GM21723 (cell line): ENCODE data around the gene ROGDI.
"Not testable (repeated sequence)": the region's sequence is repeated elsewhere in the genome, so short reads cannot be mapped to it uniquely, and the experiment has no call there.

ENCODE experiments used
- ATAC-seq: cut with Tn5 transposase; IDR thresholded peaks from one replicate; pipeline ENCODE4 v1.9.1; 2021; ENCODE audit warnings: mild to moderate bottlenecking, moderate library complexity; ENCODE audit not compliant: unreplicated experiment

The ROGDI gene

DNA sequence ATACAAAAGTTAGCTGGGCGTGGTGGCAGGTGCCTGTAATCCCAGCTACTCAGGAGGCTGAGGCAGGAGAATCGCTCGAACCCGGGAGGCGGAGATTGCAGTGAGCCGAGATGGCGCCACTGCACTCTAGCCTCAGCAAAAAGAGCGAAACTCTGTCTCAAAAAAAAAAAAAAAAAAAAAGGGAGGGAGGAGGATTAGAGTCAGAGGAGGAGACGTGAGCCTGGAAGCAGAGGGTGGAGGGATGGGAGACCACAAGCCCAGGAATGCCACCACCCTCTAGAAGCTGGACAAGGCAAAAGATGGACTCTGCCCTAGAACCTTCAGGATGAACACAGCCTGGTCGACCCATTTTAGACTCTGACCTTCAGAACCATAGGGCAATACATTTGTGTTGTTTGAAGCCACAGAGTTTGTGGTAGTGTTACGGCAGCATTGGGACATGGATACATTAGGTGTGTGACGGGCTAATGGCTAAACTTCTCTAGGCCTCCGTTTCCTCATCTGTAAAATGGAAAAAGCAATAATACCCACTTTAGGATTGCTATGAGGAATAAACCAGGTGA, 9.4 kb downstream of the ROGDI start:
- ATAC-seq = no peak

DNA sequence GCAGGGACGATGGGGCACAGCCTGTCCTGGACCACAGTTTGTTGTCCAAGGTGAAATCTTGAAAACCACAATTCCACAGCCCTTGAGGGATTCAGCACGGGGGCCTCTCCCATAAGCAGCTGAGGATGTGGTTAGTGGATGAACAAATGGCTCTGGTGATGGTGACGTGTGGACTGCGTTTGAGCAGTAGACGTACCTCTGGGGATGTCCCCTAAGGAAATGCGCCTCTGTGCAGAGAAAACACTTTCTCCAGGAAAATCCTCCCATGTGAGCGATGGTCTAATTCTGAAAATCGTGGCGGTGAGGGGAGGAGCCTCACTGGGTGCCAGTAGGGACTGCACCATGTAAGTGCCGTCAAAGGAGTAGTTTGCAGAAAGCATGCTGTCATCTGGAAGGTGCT, 11.6 kb downstream of the ROGDI start:
- no peak for ATAC-seq

DNA sequence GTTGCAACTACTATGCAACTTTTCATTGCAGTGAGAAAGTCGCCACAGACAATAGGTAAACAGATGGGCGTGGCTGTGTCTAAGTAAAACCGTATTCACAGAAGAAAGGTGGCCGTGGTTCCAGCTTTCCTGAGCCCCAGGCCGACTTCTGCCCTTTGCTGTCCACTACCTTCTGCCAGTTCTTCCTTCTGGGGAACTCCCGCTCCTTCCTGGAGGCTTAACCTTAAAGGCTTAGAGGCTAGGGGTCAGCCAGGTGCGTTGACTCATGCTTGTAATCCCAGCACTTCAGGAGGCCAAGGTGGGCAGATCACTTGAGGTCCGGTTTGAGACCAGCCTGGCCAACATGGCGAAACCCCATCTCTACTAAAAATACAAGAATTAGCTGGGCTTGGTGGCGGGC, 12.2 kb downstream of the ROGDI start:
- ATAC-seq = no peak

DNA sequence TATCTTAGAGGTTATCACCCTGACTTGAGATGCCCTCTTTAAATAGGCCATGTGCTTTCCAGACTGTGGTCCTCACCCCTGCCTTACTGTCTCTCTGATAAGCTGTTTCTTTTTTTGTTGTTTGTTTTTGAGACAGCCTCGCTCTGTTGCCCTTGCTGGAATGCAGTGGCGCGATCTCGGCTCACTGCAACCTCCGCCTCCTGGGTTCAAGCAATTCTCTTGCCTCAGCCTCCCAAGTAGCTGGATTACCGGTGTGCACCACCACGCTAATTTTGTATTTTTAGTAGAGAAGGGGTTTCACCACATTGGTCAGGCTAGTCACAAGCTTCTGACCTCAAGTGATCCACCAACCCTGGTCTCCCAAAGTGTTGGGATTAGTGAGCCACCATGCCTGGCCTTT, 13.5 kb downstream of the ROGDI start:
- no peak for ATAC-seq

DNA sequence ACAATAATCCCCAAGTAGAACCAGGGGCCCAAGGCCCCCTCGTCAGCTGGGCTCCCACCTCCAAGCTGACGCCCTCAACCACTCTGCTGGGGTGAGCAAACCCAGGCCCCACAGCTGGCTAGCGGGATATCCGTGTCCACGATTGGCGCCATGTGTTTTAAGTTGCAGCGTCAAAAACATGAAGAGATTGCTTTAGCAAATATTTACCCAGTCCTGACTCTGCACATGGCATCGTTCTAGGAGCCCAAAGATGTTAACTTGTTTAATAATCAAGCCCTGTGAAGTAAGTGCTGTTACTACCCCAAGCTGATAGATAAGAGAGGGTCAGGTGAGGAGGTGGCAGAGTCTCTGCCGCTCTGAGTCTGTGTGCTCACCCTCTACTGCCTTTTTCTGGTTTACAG, 13.9 kb downstream of the ROGDI start:
- ATAC-seq = no peak

- no peak for ATAC-seq
Observed at GRCh38 chr16:4787627-4788482, 14.6 kb downstream of the ROGDI start, which contains the start of gene SEPTIN12. Gene SEPTIN12, minus strand, starts transcription at chr16:4788345. Its CDS starts 700 bp downstream, at chr16:4787645.

- ATAC-seq = no peak
Observed at GRCh38 chr16:4787068-4787467, 15.4 kb downstream of the ROGDI start.

GRCh38 chr16:4785758-4786433, 16.5 kb downstream of the ROGDI start:
- ATAC-seq = no peak

- ATAC-seq = not testable (repeated sequence)
Observed at GRCh38 chr16:4784444-4784987, 17.9 kb downstream of the ROGDI start.

GRCh38 chr16:4783951-4784336, 18.5 kb downstream of the ROGDI start:
- no peak for ATAC-seq

DNA sequence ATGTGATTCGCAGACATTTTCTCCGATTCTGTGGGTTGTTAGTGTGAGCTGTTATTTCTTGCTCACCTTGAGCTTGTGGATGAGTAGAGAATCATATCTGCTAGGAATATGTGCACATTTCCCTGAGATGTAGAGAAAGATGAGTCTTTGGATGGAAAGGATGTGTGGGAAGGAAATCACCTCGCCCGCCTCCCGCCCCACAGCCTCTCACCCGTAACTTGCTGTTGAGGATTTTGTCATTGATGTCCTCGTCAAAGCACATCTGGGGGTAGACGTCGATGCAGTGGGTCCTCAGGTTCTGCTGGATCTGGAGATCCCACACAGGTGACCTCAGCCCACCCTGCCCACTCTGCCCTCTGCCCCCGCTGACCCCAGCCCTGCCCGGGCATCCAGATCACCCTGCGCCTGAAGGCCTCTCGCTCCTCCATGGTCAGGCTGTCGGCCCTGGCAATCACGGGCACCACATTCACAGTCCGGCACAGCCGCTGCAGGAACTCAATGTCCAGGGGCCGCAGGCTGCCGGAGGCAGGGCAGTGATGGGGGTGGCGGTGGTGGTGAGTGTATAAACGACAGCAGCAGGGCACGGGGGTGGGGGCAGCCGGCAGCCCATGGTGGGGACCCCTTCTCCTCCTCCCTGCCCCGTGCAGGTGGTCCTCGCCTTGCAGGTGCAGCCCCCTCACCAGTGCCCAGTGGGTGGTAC, 19.0 kb downstream of the ROGDI start:
- no peak for ATAC-seq

DNA sequence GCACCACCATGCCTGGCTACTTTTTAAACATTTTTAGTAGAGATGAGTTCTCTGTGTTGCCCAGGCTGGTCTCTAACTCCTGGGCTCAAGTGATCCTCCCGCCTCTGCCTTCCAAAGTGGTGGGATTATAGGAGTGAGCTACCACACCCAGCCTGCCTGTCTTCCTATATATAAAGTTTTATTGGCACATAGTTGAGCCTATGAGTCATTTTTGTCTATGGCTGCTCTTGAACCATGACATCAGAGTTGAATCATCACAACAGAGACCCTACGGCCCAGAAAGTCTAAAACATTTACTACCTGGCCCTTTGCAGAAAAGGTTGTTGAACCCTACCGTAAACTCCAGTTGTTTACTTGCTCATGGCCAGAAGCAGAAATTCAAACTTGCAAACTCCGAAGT, 22.2 kb downstream of the ROGDI start:
- ATAC-seq = no peak

GRCh38 chr16:4778050-4778392, 24.4 kb downstream of the ROGDI start:
- ATAC-seq = no peak

DNA sequence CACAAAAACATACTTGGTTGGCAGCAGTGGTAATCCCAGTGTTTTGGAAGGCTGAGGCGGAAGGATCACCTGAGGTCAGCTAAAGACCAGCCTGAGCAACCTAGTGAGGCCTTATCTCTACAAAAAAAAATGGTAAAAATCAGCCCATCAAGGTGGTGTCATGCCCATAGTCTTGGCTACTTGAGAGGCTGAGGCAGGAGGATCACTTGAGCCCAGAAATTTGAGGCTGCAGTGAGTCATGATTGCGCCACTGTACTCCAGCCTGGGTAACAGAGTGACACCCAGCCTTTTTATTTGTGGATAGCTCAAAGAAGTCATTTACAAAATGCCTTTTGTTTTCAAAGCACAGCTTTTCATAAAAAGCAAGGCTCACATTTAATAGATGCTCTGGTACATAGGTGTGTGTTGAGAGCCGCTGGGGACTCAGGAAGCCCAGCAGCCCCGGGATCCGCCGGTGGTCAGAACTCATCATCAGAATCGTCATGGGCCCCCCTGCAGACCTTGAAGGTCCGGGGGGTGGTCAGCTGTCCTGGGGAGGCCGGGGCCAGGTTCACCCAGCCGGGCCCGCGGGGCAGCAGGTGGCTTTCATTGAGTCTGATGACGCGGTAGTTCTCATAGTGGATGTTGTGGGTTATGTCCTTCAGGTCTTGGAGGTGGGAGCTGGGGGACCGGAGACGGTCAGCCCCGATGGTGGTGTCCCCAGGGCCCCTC, 24.9 kb downstream of the ROGDI start:
- ATAC-seq = no peak

- no peak for ATAC-seq
Observed at GRCh38 chr16:4776141-4776705, 26.2 kb downstream of the ROGDI start.

- ATAC-seq = no peak
Observed at GRCh38 chr16:4775005-4775404, 27.4 kb downstream of the ROGDI start.

GRCh38 chr16:4772351-4772750, 30.1 kb downstream of the ROGDI start:
- no peak for ATAC-seq

DNA sequence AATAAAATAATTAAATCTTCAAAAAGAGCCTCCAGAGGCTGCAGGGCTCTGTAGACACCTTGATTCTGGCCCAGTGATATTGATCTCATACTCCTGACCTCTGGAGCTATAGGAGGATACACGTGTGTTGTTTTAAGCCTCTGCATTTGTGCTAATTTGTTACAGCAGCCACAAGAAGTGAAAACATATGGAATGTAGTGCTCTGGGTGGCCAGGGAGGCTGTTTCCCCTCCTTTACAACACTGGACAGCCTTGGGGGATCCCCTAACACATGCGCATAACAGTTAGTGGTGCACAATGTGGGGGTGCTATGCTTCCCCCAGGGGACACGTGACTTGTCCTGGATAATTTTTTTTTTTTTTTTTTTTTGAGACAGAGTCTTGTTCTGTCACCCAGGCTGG, 30.8 kb downstream of the ROGDI start:
- no peak for ATAC-seq

- no peak for ATAC-seq
Observed at GRCh38 chr16:4769306-4769638, 33.2 kb downstream of the ROGDI start.

DNA sequence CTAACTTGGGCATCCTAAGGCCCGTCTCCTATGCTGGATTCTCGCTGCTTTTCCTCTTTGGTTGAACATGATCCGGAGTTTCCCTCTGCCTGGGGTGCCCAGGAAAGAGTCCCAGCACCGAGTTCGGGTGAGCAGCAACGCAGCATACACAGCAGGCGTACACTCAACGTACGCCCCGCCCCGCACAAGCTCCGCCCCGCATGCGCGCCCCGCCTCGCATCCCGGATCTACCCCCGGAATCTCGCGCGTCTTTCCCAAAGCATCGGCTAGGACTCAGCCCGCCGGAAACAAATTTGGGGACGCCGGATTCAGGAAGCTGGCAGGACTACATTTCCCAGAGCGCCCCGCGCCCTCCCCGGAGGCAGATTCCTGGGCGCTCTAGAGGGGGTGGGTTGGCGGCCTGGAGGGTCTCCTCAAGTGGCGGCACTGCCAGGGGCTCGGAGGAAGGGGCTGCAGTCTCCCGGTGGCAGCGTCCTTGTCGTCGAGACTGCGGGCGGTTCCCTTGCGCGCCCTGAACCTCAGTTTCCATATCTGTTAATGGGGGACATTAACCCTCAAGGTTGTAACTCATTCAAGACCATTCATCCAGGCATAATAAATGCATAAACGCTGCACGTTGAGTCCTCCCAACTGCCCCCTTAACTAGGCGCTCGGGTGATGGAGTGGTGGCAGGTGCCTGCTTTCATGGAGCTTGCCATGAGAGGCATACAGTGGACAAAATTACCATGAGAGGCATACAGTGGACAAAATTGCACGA, 33.7 kb downstream of the ROGDI start:
- peak; percentile 64 for ATAC-seq
